Muscle layer of duodenum (tissue), 2 donors: Measurements from ENCODE around the gene GLTP.
A peak's percentile ranks its signal among the peaks of the same experiment; 100 is the strongest.
"Not testable (repeated sequence)": the region's sequence is repeated elsewhere in the genome, so short reads cannot be mapped to it uniquely, and the experiment has no call there.

Experiments
- H3K27ac ChIP-seq: one replicate; pipeline ENCODE4 v1.7.0; 2013; ENCODE audit warnings: mild to moderate bottlenecking, low read length
- H3K27me3 ChIP-seq: one replicate; pipeline ENCODE4 v1.7.0; 2013; ENCODE audit warnings: low read depth, mild to moderate bottlenecking, control low read depth, low read length
- H3K36me3 ChIP-seq, 2 donors: one replicate each; pipeline ENCODE4 v1.7.0; 2013; ENCODE audit warnings: low read length in 2 of 2, control low read depth in 1 of 2, mild to moderate bottlenecking in 1 of 2; ENCODE audit not compliant: insufficient read depth in 2 of 2, control insufficient read depth in 1 of 2
- H3K4me1 ChIP-seq, 2 donors: one replicate each; pipeline ENCODE4 v1.7.0; 2013; ENCODE audit warnings: low read length in 2 of 2, mild to moderate bottlenecking in 2 of 2, control low read depth in 1 of 2, moderate library complexity in 1 of 2; ENCODE audit not compliant: insufficient read depth in 2 of 2, control insufficient read depth in 1 of 2
- H3K4me3 ChIP-seq, 2 donors: one replicate each; pipeline ENCODE4 v1.7.0; 2013; ENCODE audit warnings: low read length in 2 of 2, low read depth in 1 of 2, mild to moderate bottlenecking in 1 of 2
- H3K9me3 ChIP-seq, 2 donors: one replicate each; pipeline ENCODE4 v1.7.0; 2013; ENCODE audit warnings: low read length in 2 of 2, control low read depth in 1 of 2, mild to moderate bottlenecking in 1 of 2; ENCODE audit not compliant: control insufficient read depth in 1 of 2
- donor health status: healthy.

The GLTP gene

DNA sequence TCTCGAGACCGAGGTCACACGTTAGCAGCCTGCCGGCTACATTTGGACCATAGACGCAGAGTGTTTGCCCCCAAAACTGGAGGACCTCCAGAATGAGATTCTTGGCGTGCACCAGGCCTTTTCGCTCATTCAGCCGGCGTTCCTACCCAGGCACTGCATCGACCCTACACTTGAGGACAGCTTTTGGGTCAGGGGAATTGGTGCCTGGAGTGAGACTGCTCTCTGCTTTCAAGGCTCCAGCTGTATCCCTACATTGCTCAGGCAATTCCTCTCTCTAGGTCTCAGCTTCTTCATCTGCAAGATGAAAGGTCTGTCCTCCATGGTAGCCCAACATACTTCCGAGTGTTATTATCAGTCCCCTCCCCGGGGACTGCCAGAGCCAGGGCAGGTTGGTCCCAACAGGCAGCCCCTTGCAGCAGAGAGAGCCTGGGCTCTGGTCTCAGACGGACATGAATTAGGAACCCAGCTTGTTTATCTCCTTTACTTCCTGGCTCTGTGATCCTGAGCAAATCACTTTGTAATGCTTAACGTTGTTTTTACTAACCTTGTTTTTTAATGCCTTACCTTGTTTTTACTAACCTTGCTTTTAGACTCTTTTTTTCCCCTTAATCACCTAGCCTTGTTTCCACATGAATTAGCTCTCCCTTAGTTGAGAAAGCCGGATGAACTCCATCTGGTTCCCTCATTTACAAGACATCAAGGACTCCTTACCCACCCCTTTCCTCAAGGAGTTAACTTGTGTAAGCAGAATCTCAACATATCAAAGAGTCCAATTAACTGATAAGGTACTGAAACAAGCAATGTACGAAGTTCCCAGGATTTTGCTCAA, 20.6 kb upstream of the GLTP start:
- H3K36me3 ChIP-seq, result peaks cover 21 to 30% of the 10 kb centered on the region in 2 donors
- H3K27ac ChIP-seq, result peak overlapping the region; percentile 39
- no peaks in the 10 kb centered on the region for H3K9me3 ChIP-seq
- no peaks in the 10 kb centered on the region for H3K27me3 ChIP-seq
- peaks cover 8 to 9% of the 10 kb centered on the region in 2 donors for H3K4me1 ChIP-seq
- H3K4me3 ChIP-seq, result peak overlapping the region; percentile 87 to 89

DNA sequence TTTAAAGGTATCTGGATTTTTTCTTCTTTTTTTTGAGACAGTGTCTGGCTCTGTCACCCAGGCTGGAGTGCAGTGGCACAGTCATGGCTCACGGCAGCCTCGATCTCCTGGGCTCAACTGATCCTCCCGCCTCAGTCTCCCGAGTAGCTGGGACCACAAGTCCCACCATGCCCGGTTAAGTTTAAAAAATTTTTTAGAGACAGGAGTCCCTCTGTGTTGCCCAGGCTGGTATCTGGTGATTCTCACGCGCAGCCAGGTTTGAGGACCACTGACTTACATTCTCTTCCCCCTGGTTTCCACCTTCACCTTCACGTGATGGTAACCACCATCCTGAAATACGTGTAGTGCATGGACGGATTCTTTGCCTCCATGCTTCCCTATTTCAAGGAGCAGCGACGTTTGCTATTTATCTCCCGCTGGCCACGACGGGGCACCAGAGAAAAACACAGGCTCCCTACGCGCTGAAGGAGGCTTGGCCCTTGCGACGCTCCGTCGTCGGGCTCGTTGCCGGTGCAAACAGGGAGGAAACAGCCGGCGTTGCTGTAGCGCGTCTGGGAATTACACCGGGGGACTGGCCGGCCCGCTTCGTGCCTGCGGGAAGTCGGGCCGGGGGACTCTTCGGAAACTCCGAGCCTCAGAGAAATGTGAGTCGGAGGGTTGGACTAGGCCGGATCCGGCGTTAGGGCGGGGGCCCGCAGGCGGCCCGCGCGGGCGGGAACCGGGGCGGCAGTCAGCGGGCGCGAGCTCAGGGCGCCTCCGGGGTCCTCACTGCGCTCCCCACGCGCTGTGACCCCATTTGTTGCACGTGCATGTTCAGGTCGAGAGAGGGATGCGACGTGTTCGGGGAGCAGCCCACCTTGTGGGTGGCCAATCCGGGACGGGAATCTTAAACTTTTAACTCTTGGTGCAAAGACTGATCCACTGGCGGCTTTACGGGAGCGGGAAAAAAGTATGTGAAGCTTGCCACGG, 19.7 kb upstream of the GLTP start, which contains the start of gene TCHP:
TCHP (plus strand) TSS at position 492 of the 969 bp plus-strand sequence. CDS start 2,753 bp downstream, outside the sequence.
- Histone ChIP-seq H3K27ac (peak within 1 kb of the TSS; percentile 45), H3K4me1 (peaks cover 8 to 9% of the 10 kb centered on the region in 2 donors), H3K27me3 (no peaks in the 10 kb centered on the region), H3K9me3 (no peaks in the 10 kb centered on the region), H3K36me3 (peaks cover 15 to 22% of the 10 kb centered on the region in 2 donors), H3K4me3 (peak within 1 kb of the TSS; percentile 87 to 89)

DNA sequence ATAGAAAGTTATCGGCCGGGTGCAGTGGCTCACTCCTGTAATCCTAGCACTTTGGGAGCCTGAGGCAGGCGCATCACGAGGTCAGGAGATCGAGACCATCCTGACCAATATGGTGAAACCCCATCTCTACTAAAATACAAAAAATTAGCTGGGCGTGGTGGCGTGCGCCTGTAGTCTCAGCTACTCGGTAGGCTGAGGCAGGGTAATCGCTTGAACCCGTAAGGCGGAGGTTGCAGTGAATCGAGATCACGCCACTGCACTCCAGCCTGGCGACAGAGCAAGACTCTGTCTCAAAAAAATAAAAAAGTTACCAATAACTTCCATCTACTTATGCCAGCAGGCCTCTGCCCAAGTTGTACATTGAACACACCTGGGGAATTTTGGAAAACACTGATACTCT, 19.0 kb upstream of the GLTP start:
- H3K4me3 ChIP-seq, result peak overlapping the region; percentile 87 to 89
- H3K9me3 ChIP-seq, H3K27me3 ChIP-seq, H3K4me1 ChIP-seq, H3K27ac ChIP-seq: not testable (repeated sequence)
- peaks cover 7 to 15% of the 10 kb centered on the region in 2 donors for H3K36me3 ChIP-seq

DNA sequence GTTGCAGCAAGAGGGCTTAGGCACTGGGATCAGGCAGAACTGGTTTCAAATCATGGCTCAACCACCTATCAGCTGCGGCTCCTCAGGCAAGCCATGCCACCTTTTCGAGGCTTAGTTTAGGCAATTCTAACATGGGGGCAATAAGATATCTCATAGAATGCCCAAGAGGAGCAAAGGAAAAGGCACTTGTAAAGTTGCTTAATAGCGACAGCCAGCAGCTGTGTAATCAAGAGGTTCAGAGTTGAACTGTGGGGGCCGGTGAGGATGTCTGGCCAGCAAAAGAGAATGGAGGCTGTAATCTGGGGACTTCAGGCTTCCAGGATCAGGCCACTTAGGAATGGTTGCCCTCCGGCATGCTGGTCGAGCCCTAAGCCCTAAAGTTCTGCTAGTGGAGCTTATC, 16.7 kb upstream of the GLTP start:
- Histone ChIP-seq H3K9me3 (no peaks in the 10 kb centered on the region), H3K4me1 (peaks cover 8 to 9% of the 10 kb centered on the region in 2 donors), H3K36me3 (no peaks in the 10 kb centered on the region), H3K27ac (no peak overlapping the region), H3K4me3 (no peak overlapping the region), H3K27me3 (no peaks in the 10 kb centered on the region)

DNA sequence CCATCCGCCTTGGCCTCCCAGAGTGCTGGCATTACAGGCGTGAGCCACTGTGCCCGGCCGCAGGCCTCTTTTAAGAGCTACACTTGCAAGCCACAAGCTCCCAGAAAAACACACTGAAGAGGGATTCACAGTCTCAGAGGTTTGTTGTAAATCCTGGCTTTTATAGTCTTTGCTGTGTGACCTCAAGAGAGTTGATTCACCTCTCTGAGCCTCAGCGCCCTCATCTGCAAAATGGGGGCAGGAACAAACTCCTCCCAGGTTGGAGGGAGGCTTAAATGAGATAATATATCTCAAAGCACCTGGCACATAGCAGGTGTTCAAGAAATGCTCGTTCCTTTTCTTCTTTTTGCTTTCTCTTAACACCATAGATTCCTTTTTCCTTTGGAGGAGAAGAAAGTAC, 15.8 kb upstream of the GLTP start:
- Histone ChIP-seq H3K4me3 (no peak overlapping the region), H3K36me3 (no peaks in the 10 kb centered on the region), H3K9me3 (no peaks in the 10 kb centered on the region), H3K4me1 (peaks cover 4 to 5% of the 10 kb centered on the region in 2 donors), H3K27me3 (no peaks in the 10 kb centered on the region), H3K27ac (no peak overlapping the region)

DNA sequence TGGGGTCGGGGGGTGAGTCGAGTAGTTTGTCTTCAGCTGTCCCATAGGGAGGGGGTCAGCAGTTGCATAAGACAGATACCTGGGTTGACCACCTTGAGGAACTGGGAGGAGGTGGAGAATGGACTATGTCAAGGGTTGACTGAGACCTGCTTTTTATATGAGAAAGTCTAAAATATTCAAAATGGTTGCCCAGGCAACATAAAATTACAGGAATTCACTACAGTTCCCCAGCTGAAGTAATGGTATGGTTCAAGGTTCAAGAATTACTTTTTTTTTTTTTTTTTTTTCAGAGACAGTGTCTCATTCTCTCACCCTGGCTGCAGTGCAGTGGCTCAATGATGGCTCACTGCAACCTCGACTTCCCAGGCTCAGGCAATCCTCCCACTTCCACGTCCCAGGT, 14.6 kb upstream of the GLTP start:
- Histone ChIP-seq H3K36me3 (no peaks in the 10 kb centered on the region), H3K9me3 (no peaks in the 10 kb centered on the region), H3K27me3 (no peaks in the 10 kb centered on the region), H3K27ac (no peak overlapping the region), H3K4me3 (no peak overlapping the region), H3K4me1 (no peaks in the 10 kb centered on the region)

DNA sequence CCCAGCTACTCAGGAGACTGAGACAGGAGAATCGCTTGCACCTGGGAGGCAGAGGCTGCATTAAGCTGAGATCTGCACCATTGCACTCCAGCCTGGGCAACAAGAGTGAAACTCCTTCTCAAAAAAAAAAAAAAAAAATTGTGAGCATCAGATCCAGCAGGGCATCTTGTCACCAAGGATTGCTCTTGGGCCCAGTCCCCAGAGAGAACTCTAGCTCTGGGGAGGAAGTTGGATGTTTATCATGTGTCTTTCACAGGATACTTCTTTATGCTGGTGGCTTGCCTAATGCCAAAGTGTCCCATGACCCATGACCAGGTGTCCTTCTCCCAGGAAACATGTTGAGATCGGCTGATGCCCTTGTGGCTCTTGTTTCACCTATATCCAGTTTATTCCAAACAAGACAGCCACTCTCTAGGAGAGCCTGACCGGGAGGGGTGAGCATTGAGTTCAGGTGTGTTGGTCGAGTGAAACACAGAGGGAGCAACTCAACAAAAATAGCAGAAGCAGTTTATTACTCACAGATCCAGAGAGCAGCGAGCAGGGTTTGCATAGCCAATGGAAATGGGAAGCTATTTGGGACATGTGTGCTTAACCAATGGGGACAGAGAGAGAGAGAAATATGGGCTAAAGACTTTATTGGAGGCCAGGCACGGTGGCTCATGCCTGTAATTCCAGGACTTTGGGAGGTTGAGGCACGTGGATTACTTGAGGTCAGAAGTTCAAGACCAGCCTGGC, 13.1 kb upstream of the GLTP start:
- H3K4me3 ChIP-seq, result no peak overlapping the region
- no peaks in the 10 kb centered on the region for H3K4me1 ChIP-seq
- no peaks in the 10 kb centered on the region for H3K27me3 ChIP-seq
- no peaks in the 10 kb centered on the region for H3K36me3 ChIP-seq
- H3K27ac ChIP-seq, result no peak overlapping the region
- H3K9me3 ChIP-seq, result no peaks in the 10 kb centered on the region

DNA sequence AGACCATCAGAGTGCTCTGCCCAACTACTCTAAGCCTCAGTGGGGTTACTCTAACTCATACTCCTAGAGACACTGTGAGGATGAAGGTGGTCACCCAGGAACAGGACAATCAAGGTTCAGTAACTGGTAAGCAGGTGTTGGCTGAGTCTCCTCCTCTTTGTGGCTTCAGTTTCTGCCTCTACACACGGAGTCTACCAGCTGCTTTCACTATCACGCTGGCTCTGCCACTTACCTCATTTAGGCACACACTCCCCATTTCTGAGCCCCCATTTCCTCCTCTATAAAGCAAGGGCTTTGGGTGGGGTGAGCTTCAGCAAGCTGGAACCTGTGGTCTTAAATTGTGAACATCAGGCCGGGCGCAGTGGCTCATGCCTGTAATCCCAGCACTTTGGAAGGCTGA, 12.4 kb upstream of the GLTP start:
- Histone ChIP-seq H3K4me3 (no peak overlapping the region), H3K27ac (no peak overlapping the region), H3K27me3 (no peaks in the 10 kb centered on the region), H3K4me1 (no peaks in the 10 kb centered on the region), H3K9me3 (no peaks in the 10 kb centered on the region), H3K36me3 (no peaks in the 10 kb centered on the region)

DNA sequence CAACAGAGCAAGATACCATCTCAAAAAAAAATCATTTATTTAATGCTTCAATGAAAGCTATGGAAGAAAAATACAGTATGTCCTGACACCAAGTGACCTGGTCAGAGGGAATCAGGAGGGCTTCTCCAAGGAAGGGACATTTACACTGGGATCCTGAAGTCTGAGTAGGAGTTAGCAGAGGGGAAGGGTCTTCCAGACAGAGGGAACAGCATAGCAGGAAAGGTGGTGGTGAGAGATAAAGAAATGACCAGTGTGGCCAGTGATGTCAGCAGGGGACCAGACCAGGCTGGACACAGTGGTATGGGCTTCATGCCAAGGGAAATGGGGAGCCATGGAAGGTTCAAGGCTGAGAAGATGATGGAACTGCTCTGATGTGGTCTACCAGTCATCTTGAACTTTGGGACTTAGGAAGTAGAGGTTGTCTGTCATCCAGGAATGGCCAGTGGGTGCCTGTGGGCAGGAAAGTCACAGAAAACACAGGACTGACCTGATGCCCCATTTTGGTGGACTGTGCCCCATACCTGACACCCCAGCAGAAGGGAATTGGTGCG, 11.9 kb upstream of the GLTP start:
- H3K27ac ChIP-seq, result no peak overlapping the region
- no peaks in the 10 kb centered on the region for H3K9me3 ChIP-seq
- H3K4me1 ChIP-seq, result no peaks in the 10 kb centered on the region
- H3K27me3 ChIP-seq, result no peaks in the 10 kb centered on the region
- no peak overlapping the region for H3K4me3 ChIP-seq
- no peaks in the 10 kb centered on the region for H3K36me3 ChIP-seq

DNA sequence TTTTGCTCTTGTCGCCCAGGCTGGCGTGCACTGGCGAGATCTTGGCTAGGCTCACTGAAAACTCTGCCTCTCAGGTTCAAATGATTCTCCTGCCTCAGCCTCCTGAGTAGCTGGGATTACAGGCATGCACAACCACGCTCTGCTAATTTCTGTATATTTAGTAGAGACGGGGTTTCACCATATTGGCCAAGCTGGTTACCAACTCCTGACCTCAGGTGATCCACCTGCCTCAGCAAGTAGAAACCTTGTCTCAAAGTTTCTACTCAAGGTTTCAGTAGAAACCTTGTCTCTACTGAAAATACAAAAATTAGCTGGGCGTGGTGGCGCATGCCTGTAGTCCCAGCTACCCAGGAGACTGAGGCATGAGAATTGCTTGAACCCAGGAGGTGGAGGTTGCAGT, 11.4 kb upstream of the GLTP start:
- not testable (repeated sequence) for H3K4me1 ChIP-seq, H3K9me3 ChIP-seq, H3K4me3 ChIP-seq, H3K27me3 ChIP-seq, H3K36me3 ChIP-seq, H3K27ac ChIP-seq
